Activated CD8-positive, alpha-beta T cell treated with anti-CD3 and anti-CD28 coated beads for 36 hours (primary cell): Measurements from ENCODE around the gene BNC2. TPM values are rescaled to one million over a fixed set of nuclear protein-coding genes. Genes with fewer than 3 reads are reported as not detected.

Source experiments
- ATAC-seq: fragments of 200-7000 bp; cut with Tn5 transposase; one replicate; pipeline ENCODE4 v1.10.0; 2021; ENCODE audit warnings: mild to moderate bottlenecking, moderate library complexity
- CTCF ChIA-PET: fragments of 350-600 bp; sonication (Branson Sonifier 250); formaldehyde crosslinking; loops from one replicate; lab custom pipeline; 2021; ENCODE audit warnings: antibody characterized with exemption; lab: Charles Lee
- POLR2A ChIA-PET: fragments of 350-600 bp; sonication (Branson Sonifier 250); formaldehyde crosslinking; loops from one replicate; lab custom pipeline; 2021; ENCODE audit warnings: antibody characterized with exemption; lab: Charles Lee
- DNase-seq: peaks from one replicate; pipeline ENCODE4 v3.0.0-alpha.2; 2020
- H3K27ac Mint-ChIP-seq: one replicate; pipeline ENCODE4 v1.8.0; 2021; ENCODE audit warnings: mild to moderate bottlenecking, mixed read lengths
- H3K27me3 Mint-ChIP-seq: one replicate; pipeline ENCODE4 v1.8.0; 2021; ENCODE audit warnings: mixed read lengths
- H3K36me3 Mint-ChIP-seq: one replicate; pipeline ENCODE4 v1.8.0; 2021; ENCODE audit warnings: low read depth, mixed read lengths
- H3K4me1 Mint-ChIP-seq: one replicate; pipeline ENCODE4 v1.8.0; 2021; ENCODE audit warnings: low read depth, mixed read lengths
- H3K4me3 Mint-ChIP-seq: one replicate; pipeline ENCODE4 v1.8.0; 2021; ENCODE audit warnings: mild to moderate bottlenecking, moderate library complexity, mixed read lengths
- H3K9me3 Mint-ChIP-seq: one replicate; pipeline ENCODE4 v1.8.0; 2021; ENCODE audit warnings: mixed read lengths
- CTCF ChIP-seq: fragments of 200-600 bp; IDR thresholded peaks from one replicate; pipeline ENCODE4 v1.8.0; 2022; ENCODE audit warnings: antibody characterized with exemption, mild to moderate bottlenecking
- intact Hi-C: fragments of 100-400 bp; cut with micrococcal nuclease; formaldehyde crosslinking; loops from one replicate; pipeline ENCODE4 v1.10.0; 2022
- total RNA-seq, 2 experiments: library from RNA; stranded (reverse); gene quantifications; one replicate each; pipeline ENCODE4 v1.2.3, GENCODE V29; 2021

The BNC2 gene
- total RNA-seq, 2 experiments from 2014 or later = not detected

- no peak overlapping the region for H3K4me3 Mint-ChIP-seq
- no peaks in the 10 kb centered on the region for H3K9me3 Mint-ChIP-seq
- no peak for TF ChIP-seq CTCF
- POLR2A ChIA-PET = no interaction called here
- CTCF ChIA-PET = no interaction called here
- no peak for DNase-seq
- no peaks in the 10 kb centered on the region for H3K27me3 Mint-ChIP-seq
- intact Hi-C loops = no loop called here
- no peak overlapping the region for H3K27ac Mint-ChIP-seq
- H3K36me3 Mint-ChIP-seq = no peaks in the 10 kb centered on the region
- ATAC-seq = no peak
- no peaks in the 10 kb centered on the region for H3K4me1 Mint-ChIP-seq
Measured at GRCh38 chr9:16360247-16360646, 510.2 kb downstream of the BNC2 start.
